AG04450 (cell line): ENCODE data around the gene NSD1. TPM values are rescaled to one million over a fixed set of nuclear protein-coding genes. Genes with fewer than 3 reads are reported as not detected.

Experiments
- CTCF ChIA-PET: fragments of 300-600, 350-600 bp; formaldehyde crosslinking; extraction: SDS; loops from one replicate; lab custom pipeline; 2022; ENCODE audit warnings: antibody characterized with exemption, inconsistent platforms; lab: Charles Lee
- POLR2A ChIA-PET: fragments of 350-600 bp; formaldehyde crosslinking; extraction: SDS; loops from one replicate; lab custom pipeline; 2021; ENCODE audit warnings: antibody characterized with exemption, inconsistent platforms; lab: Yijun Ruan, JAX
- DNase-seq: peaks from one replicate; pipeline ENCODE4 v3.0.0-alpha.2; 2011; ENCODE audit warnings: low read depth, low spot score
- H3K27ac ChIP-seq: one replicate; pipeline ENCODE4 v1.5.1; 2012; ENCODE audit warnings: low read depth, low read length, control low read depth
- H3K27me3 ChIP-seq: one replicate; pipeline ENCODE4 v1.6.0; 2012; ENCODE audit warnings: low read length; ENCODE audit not compliant: control insufficient read depth, insufficient read depth
- H3K4me3 ChIP-seq: 2 replicates; pipeline ENCODE4 v1.5.1; 2011; ENCODE audit warnings: mild to moderate bottlenecking, low read depth, low read length, control low read depth
- H3K9me3 ChIP-seq: 2 replicates; pipeline ENCODE4 v1.5.1; 2012; ENCODE audit warnings: low read length; ENCODE audit not compliant: control insufficient read depth, insufficient read depth
- polyA plus RNA-seq: library from polyadenylated mRNA; depleted of rRNA; stranded (reverse); fragments of >200 nt; gene quantifications from 2 replicates; pipeline ENCODE4 v1.2.3, GENCODE V29; 2011
- TF ChIP-seq, protein P1 (sequence below): IDR thresholded peaks from 2 replicates; pipeline ENCODE4 v1.5.1; 2011; ENCODE audit warnings: low read depth, low read length, control low read depth, inconsistent platforms

NSD1 gene
- polyA plus RNA-seq, 1 experiment = 33.4 TPM

GRCh38 chr5:177232761-177233160 is 99.2 kb downstream of the NSD1 start:
- POLR2A ChIA-PET = no interaction called here
- no peak overlapping the region for H3K27ac ChIP-seq
- CTCF ChIA-PET = interaction anchor here (0.6 to 0.9 kb wide), 2 partner anchors 51 to 120 kb away, joined by 3 to 5 read pairs; no protein-coding TSS in a partner anchor
- H3K4me3 ChIP-seq = no peak overlapping the region
- no peaks in the 10 kb centered on the region for H3K27me3 ChIP-seq
- H3K9me3 ChIP-seq = no peaks in the 10 kb centered on the region
- no peak for DNase-seq
- TF ChIP-seq, protein P1, sequence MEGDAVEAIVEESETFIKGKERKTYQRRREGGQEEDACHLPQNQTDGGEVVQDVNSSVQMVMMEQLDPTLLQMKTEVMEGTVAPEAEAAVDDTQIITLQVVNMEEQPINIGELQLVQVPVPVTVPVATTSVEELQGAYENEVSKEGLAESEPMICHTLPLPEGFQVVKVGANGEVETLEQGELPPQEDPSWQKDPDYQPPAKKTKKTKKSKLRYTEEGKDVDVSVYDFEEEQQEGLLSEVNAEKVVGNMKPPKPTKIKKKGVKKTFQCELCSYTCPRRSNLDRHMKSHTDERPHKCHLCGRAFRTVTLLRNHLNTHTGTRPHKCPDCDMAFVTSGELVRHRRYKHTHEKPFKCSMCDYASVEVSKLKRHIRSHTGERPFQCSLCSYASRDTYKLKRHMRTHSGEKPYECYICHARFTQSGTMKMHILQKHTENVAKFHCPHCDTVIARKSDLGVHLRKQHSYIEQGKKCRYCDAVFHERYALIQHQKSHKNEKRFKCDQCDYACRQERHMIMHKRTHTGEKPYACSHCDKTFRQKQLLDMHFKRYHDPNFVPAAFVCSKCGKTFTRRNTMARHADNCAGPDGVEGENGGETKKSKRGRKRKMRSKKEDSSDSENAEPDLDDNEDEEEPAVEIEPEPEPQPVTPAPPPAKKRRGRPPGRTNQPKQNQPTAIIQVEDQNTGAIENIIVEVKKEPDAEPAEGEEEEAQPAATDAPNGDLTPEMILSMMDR = no peak

DNA sequence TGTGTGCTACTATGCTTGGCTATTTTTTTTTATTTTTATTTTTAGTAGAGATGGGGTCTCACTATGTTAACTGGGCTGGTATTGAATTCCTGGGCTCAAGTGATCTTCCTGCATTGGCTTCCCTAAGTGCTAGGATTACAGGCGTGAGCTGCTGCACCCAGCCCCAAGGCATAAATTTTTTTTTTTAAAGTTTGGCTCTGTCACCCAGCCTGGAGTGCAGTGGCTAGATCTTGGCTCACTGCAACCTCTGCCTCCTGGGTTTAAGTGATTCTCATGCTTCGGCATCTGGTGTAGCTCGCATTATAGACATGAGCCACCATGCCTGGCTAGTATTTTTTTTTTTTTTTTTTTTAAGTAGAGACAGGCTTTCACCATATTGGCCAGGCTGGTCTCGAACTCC is 99.6 kb downstream of the NSD1 start:
- DNase-seq = no peak
- TF ChIP-seq, protein P1 = no peak
- CTCF ChIA-PET = interaction anchor here (0.6 to 1.0 kb wide), 3 partner anchors 50 to 121 kb away, joined by 3 to 5 read pairs (median 4); no protein-coding TSS in a partner anchor
- Histone ChIP-seq H3K4me3 (no peak overlapping the region), H3K27me3 (no peaks in the 10 kb centered on the region), H3K27ac (no peak overlapping the region), H3K9me3 (no peaks in the 10 kb centered on the region)
- POLR2A ChIA-PET = no interaction called here

- CTCF ChIA-PET = interaction anchor here (0.9 to 1.0 kb wide), 2 partner anchors 121 to 122 kb away, joined by 3 to 4 read pairs; no protein-coding TSS in a partner anchor
- POLR2A ChIA-PET = interaction anchor here (0.6 kb wide), 1 partner anchor 40 kb away, joined by 12 read pairs; no protein-coding TSS in a partner anchor
- TF ChIP-seq, protein P1 = no peak
- no peak overlapping the region for H3K27ac ChIP-seq
- H3K9me3 ChIP-seq = no peaks in the 10 kb centered on the region
- no peaks in the 10 kb centered on the region for H3K27me3 ChIP-seq
- H3K4me3 ChIP-seq = no peak overlapping the region
- DNase-seq = no peak
Measured at GRCh38 chr5:177233802-177234201, 100.2 kb downstream of the NSD1 start.

- no peak overlapping the region for H3K27ac ChIP-seq
- CTCF ChIA-PET = interaction anchor here (0.6 to 1.1 kb wide), 2 partner anchors 10 to 123 kb away, joined by 3 read pairs; no protein-coding TSS in a partner anchor
- DNase-seq = no peak
Measured at GRCh38 chr5:177234841-177235240, 101.3 kb downstream of the NSD1 start.

DNA sequence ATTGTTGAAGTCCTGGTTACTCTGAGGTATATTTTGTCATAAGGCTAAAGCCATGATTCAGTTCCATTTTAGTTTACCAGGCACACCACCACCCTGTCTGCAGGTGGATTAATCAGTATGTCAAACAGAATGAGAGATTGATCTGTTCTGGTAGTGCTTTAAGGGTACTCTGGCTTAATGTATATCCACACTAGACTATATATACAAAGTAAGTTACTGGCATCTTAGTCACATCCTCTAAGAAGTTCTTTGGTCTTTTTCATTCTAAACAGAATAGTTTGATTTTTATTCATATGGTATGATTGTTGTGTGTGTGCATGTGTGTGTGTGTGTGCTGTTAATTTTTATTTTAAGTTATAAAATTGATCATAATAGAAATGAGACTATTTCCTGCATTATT is 108.2 kb downstream of the NSD1 start:
- H3K4me3 ChIP-seq = no peak overlapping the region
- H3K27ac ChIP-seq = peak overlapping the region; percentile 39
- H3K9me3 ChIP-seq = no peaks in the 10 kb centered on the region
- no peak for DNase-seq
- TF ChIP-seq, protein P1 = no peak
- ChIA-PET CTCF (no interaction called here), POLR2A (no interaction called here)
- H3K27me3 ChIP-seq = no peaks in the 10 kb centered on the region

More at GRCh38 chr5:177234841-177235240, 101.3 kb downstream of the NSD1 start:
- no peak overlapping the region for H3K4me3 ChIP-seq
- H3K27me3 ChIP-seq = no peaks in the 10 kb centered on the region
- H3K9me3 ChIP-seq = no peaks in the 10 kb centered on the region
- TF ChIP-seq, protein P1 = no peak
- POLR2A ChIA-PET = interaction anchor here (0.6 kb wide), 1 partner anchor 71 kb away, joined by 7 read pairs; no protein-coding TSS in a partner anchor
